H9 (cell line): Measurements from ENCODE around the gene HERC6. TPM values are rescaled to one million over a fixed set of nuclear protein-coding genes. Genes with fewer than 3 reads are reported as not detected.

ENCODE experiments used
- DNase-seq: peaks from one replicate; pipeline ENCODE4 v3.0.0-alpha.2; 2017
- H2AFZ ChIP-seq: one replicate; pipeline ENCODE4 v1.6.1; 2013; ENCODE audit warnings: mild to moderate bottlenecking, low read length, control low read depth, moderate library complexity
- H2AK5ac ChIP-seq: 2 replicates; pipeline ENCODE4 v1.6.1; 2013; ENCODE audit warnings: low read length, control low read depth, mixed read lengths; ENCODE audit not compliant: insufficient read length
- H2BK120ac ChIP-seq: one replicate; pipeline ENCODE4 v1.6.1; 2013; ENCODE audit warnings: low read depth, mild to moderate bottlenecking, low read length, control low read depth, inconsistent platforms; ENCODE audit not compliant: poor library complexity, severe bottlenecking
- H2BK12ac ChIP-seq: 2 replicates; pipeline ENCODE4 v1.6.1; 2013; ENCODE audit warnings: low read length, control low read depth, mixed read lengths, low read depth; ENCODE audit not compliant: insufficient read length
- H2BK15ac ChIP-seq: 2 replicates; pipeline ENCODE4 v1.6.1; 2013; ENCODE audit warnings: low read depth, low read length, control low read depth
- H2BK20ac ChIP-seq: one replicate; pipeline ENCODE4 v1.6.1; 2013; ENCODE audit warnings: low read depth, mild to moderate bottlenecking, low read length, control low read depth, inconsistent platforms; ENCODE audit not compliant: poor library complexity, severe bottlenecking
- H2BK5ac ChIP-seq: 2 replicates; pipeline ENCODE4 v1.6.1; 2013; ENCODE audit warnings: low read length, control low read depth, mixed read lengths; ENCODE audit not compliant: insufficient read length
- H3K14ac ChIP-seq: 2 replicates; pipeline ENCODE4 v1.6.1; 2013; ENCODE audit warnings: low read length, control low read depth; ENCODE audit not compliant: insufficient read depth
- H3K18ac ChIP-seq: 2 replicates; pipeline ENCODE4 v1.6.1; 2013; ENCODE audit warnings: low read depth, mild to moderate bottlenecking, mixed read lengths, low read length, control low read depth; ENCODE audit not compliant: insufficient read length
- H3K23ac ChIP-seq: 2 replicates; pipeline ENCODE4 v1.6.1; 2013; ENCODE audit warnings: low read length, control low read depth, mixed read lengths, low read depth; ENCODE audit not compliant: insufficient read length
- H3K23me2 ChIP-seq: 2 replicates; pipeline ENCODE4 v1.6.1; 2013; ENCODE audit warnings: low read depth, mild to moderate bottlenecking, mixed read lengths, low read length, control low read depth; ENCODE audit not compliant: insufficient read length, poor library complexity, severe bottlenecking
- H3K27ac ChIP-seq: 2 replicates; pipeline ENCODE4 v1.5.1; 2013; ENCODE audit warnings: low read length, control low read depth, mixed read lengths, low read depth; ENCODE audit not compliant: insufficient read length
- H3K27me3 ChIP-seq: 2 replicates; pipeline ENCODE4 v1.6.1; 2013; ENCODE audit warnings: low read length, control low read depth, inconsistent platforms; ENCODE audit not compliant: insufficient read depth
- H3K4ac ChIP-seq: 2 replicates; pipeline ENCODE4 v1.6.1; 2013; ENCODE audit warnings: low read depth, mild to moderate bottlenecking, control low read depth, inconsistent platforms, low read length, moderate library complexity
- H3K4me1 ChIP-seq: 2 replicates; pipeline ENCODE4 v1.6.1; 2013; ENCODE audit warnings: low read length, control low read depth, inconsistent platforms; ENCODE audit not compliant: insufficient read depth
- H3K4me2 ChIP-seq: 2 replicates; pipeline ENCODE4 v1.6.1; 2013; ENCODE audit warnings: low read length, control low read depth, mixed read lengths; ENCODE audit not compliant: insufficient read length, insufficient read depth
- H3K56ac ChIP-seq: 2 replicates; pipeline ENCODE4 v1.6.1; 2013; ENCODE audit warnings: low read depth, mild to moderate bottlenecking, mixed read lengths, low read length, control low read depth; ENCODE audit not compliant: insufficient read length
- H3K79me1 ChIP-seq: 2 replicates; pipeline ENCODE4 v1.6.1; 2013; ENCODE audit warnings: low read depth, mild to moderate bottlenecking, moderate library complexity, low read length, control low read depth, inconsistent platforms; ENCODE audit not compliant: insufficient read depth, poor library complexity, severe bottlenecking
- H3K79me2 ChIP-seq: 2 replicates; pipeline ENCODE4 v1.6.1; 2013; ENCODE audit warnings: low read length, control low read depth, inconsistent platforms; ENCODE audit not compliant: insufficient read depth
- H3K9ac ChIP-seq: 2 replicates; pipeline ENCODE4 v1.6.1; 2013; ENCODE audit warnings: low read length, control low read depth, mixed read lengths; ENCODE audit not compliant: insufficient read length; ENCODE audit errors: extremely low read depth
- H3K9me3 ChIP-seq: one replicate; pipeline ENCODE4 v1.6.1; 2013; ENCODE audit warnings: low read depth, low read length, inconsistent platforms; ENCODE audit not compliant: control insufficient read depth
- H3T11ph ChIP-seq: one replicate; pipeline ENCODE4 v1.6.1; 2013; ENCODE audit warnings: mild to moderate bottlenecking, low read length, control low read depth, inconsistent platforms
- H4K20me1 ChIP-seq: one replicate; pipeline ENCODE4 v1.6.1; 2013; ENCODE audit not compliant: control insufficient read depth, insufficient read length, insufficient read depth
- H4K5ac ChIP-seq: 2 replicates; pipeline ENCODE4 v1.6.1; 2013; ENCODE audit warnings: low read depth, mild to moderate bottlenecking, mixed read lengths, low read length, control low read depth; ENCODE audit not compliant: insufficient read length
- H4K8ac ChIP-seq: replicated peaks from 2 replicates; pipeline ENCODE4 v1.6.1; 2013; ENCODE audit warnings: low read length, control low read depth, mixed read lengths, low read depth; ENCODE audit not compliant: insufficient read length
- H4K91ac ChIP-seq: 2 replicates; pipeline ENCODE4 v1.6.1; 2013; ENCODE audit warnings: low read depth, mild to moderate bottlenecking, moderate library complexity, mixed read lengths, low read length, control low read depth; ENCODE audit not compliant: insufficient read length
- H3K27ac Mint-ChIP-seq, 3 experiments: 2 replicates in 2 of 3; 3 replicates in 1 of 3; pipeline ENCODE4 v1.8.0; 2020 to 2021; ENCODE audit warnings: mixed read lengths in 3 of 3, mild to moderate bottlenecking in 1 of 3, moderate library complexity in 1 of 3
- H3K27me3 Mint-ChIP-seq: 2 replicates; pipeline ENCODE4 v1.8.0; 2021; ENCODE audit warnings: low read depth, mild to moderate bottlenecking, moderate library complexity, mixed read lengths
- H3K36me3 Mint-ChIP-seq, 3 experiments: 2 replicates in 2 of 3; 3 replicates in 1 of 3; pipeline ENCODE4 v1.8.0; 2020 to 2021; ENCODE audit warnings: low read depth in 3 of 3, mixed read lengths in 3 of 3; ENCODE audit not compliant: insufficient read depth in 1 of 3
- H3K4me1 Mint-ChIP-seq, 2 experiments: 2 replicates each; pipeline ENCODE4 v1.8.0; 2020; ENCODE audit warnings: mixed read lengths in 2 of 2
- H3K4me3 Mint-ChIP-seq, 2 experiments: 2 replicates in 1 of 2; 3 replicates in 1 of 2; pipeline ENCODE4 v1.8.0; 2020 to 2021; ENCODE audit warnings: mild to moderate bottlenecking in 2 of 2, mixed read lengths in 2 of 2, moderate library complexity in 1 of 2
- H3K9me3 Mint-ChIP-seq, 2 experiments: 2 replicates in 1 of 2; 3 replicates in 1 of 2; pipeline ENCODE4 v1.8.0; 2020; ENCODE audit warnings: mild to moderate bottlenecking in 2 of 2, mixed read lengths in 2 of 2, moderate library complexity in 1 of 2
- CTCF ChIP-seq: fragments of 200-600 bp; sonication (generic); conservative IDR thresholded peaks from 3 replicates; pipeline ENCODE4 v1.8.0; 2021; ENCODE audit warnings: antibody characterized with exemption, mild to moderate bottlenecking
- WGBS: extraction: QIAGEN DNeasy Blood & Tissue Kit; methylation state at CpG from one replicate; pipeline ENCODE4 v1.1.7; 2013; ENCODE audit warnings: missing lambda C conversion rate, low lambda C conversion rate, mixed read lengths; ENCODE audit not compliant: insufficient read length; ENCODE audit errors: extremely low coverage; 5-methylcytosine and 5-hydroxymethylcytosine counted together
- total RNA-seq: library from RNA; stranded (reverse); gene quantifications from 2 replicates; pipeline ENCODE4 v1.2.1, GENCODE V29; 2021

Gene HERC6
- total RNA-seq, 1 experiment from 2014 or later = 8.2 TPM

- DNase-seq = no peak
- Histone ChIP-seq H3K27ac (no peak overlapping the region), H3T11ph (no peak overlapping the region), H3K4me1 (no peaks in the 10 kb centered on the region), H2BK12ac (no peak overlapping the region), H2AK5ac (no peak overlapping the region), H4K8ac (no peak overlapping the region), H3K4ac (no peak overlapping the region), H2AFZ (no peak overlapping the region), H3K14ac (no peak overlapping the region), H2BK15ac (no peak overlapping the region), H4K20me1 (no peaks in the 10 kb centered on the region), H2BK120ac (no peak overlapping the region), H3K9me3 (no peaks in the 10 kb centered on the region), H3K27me3 (no peaks in the 10 kb centered on the region), H3K18ac (no peak overlapping the region), H2BK5ac (no peak overlapping the region), H3K4me2 (no peak overlapping the region), H3K79me1 (no peaks in the 10 kb centered on the region), H4K91ac (no peak overlapping the region), H3K79me2 (no peaks in the 10 kb centered on the region), H3K23me2 (no peaks in the 10 kb centered on the region), H3K56ac (no peak overlapping the region), H2BK20ac (no peak overlapping the region), H3K23ac (no peak overlapping the region), H3K9ac (no peak overlapping the region), H4K5ac (no peak overlapping the region)
- H3K36me3 Mint-ChIP-seq = no peaks in the 10 kb centered on the region
- TF ChIP-seq CTCF = no peak
- no peaks in the 10 kb centered on the region for H3K4me1 Mint-ChIP-seq
- WGBS = no CpG with 5 or more reads among the region's 2 CpGs
- no peaks in the 10 kb centered on the region for H3K9me3 Mint-ChIP-seq
- no peak overlapping the region for H3K4me3 Mint-ChIP-seq
- H3K27me3 Mint-ChIP-seq = no peaks in the 10 kb centered on the region
- no peak overlapping the region for H3K27ac Mint-ChIP-seq
Observed at GRCh38 chr4:88422403-88422802, 43.8 kb downstream of the HERC6 start.
